Activated CD8-positive, alpha-beta memory T cell treated with anti-CD3 and anti-CD28 coated beads for 4 hours (primary cell): ENCODE data around the gene FHDC1.

ENCODE experiments used
- DNase-seq, 2 donors: peaks; one replicate each; pipeline ENCODE4 v3.0.0-alpha.2; 2020; ENCODE audit warnings: low read depth in 2 of 2

Gene FHDC1

GRCh38 chr4:152981278-152981677 is 45.2 kb downstream of the FHDC1 start:
- DNase-seq, result no peak

- DNase-seq, result no peak
These were observed 45.7 kb downstream of the FHDC1 start for GRCh38 chr4:152981842-152982241.

- DNase-seq, result no peak
These were observed 47.1 kb downstream of the FHDC1 start for GRCh38 chr4:152983221-152983620.

GRCh38 chr4:152983774-152984411 is 47.8 kb downstream of the FHDC1 start:
- no peak for DNase-seq

- DNase-seq, result no peak
These were observed 52.8 kb downstream of the FHDC1 start for GRCh38 chr4:152988721-152989553.

GRCh38 chr4:152989554-152989970 is 53.4 kb downstream of the FHDC1 start:
- DNase-seq, result no peak

GRCh38 chr4:152990471-152991131 is 54.5 kb downstream of the FHDC1 start:
- no peak for DNase-seq

- DNase-seq, result no peak
These were observed 55.3 kb downstream of the FHDC1 start for GRCh38 chr4:152991398-152991797.

GRCh38 chr4:152992027-152992426 is 55.9 kb downstream of the FHDC1 start:
- no peak for DNase-seq

- no peak for DNase-seq
These were observed 56.3 kb downstream of the FHDC1 start for GRCh38 chr4:152992466-152992865.

GRCh38 chr4:152994038-152994437 is 57.9 kb downstream of the FHDC1 start:
- no peak for DNase-seq

- no peak for DNase-seq
These were observed 60.0 kb downstream of the FHDC1 start for GRCh38 chr4:152996111-152996571.

- DNase-seq, result no peak
These were observed 60.5 kb downstream of the FHDC1 start for GRCh38 chr4:152996672-152997071.

- no peak for DNase-seq
These were observed 61.2 kb downstream of the FHDC1 start for GRCh38 chr4:152997288-152997687.

- no peak for DNase-seq
These were observed 61.8 kb downstream of the FHDC1 start for GRCh38 chr4:152997771-152998487.

GRCh38 chr4:152998861-152999260 is 62.7 kb downstream of the FHDC1 start:
- DNase-seq, result no peak

GRCh38 chr4:152999346-153000075 is 63.4 kb downstream of the FHDC1 start:
- no peak for DNase-seq

- no peak for DNase-seq
These were observed 63.9 kb downstream of the FHDC1 start for GRCh38 chr4:153000076-153000420.

GRCh38 chr4:153001626-153002025 is 65.5 kb downstream of the FHDC1 start:
- no peak for DNase-seq

GRCh38 chr4:153002110-153002509 is 66.0 kb downstream of the FHDC1 start:
- DNase-seq, result no peak

GRCh38 chr4:153004081-153004850 is 68.1 kb downstream of the FHDC1 start:
- DNase-seq, result no peak
